HepG2 (cell line): ENCODE data around the gene HMCN2. TPM values are rescaled to one million over a fixed set of nuclear protein-coding genes. Genes with fewer than 3 reads are reported as not detected.
A peak's percentile ranks its signal among the peaks of the same experiment; 100 is the strongest.

ENCODE experiments used
- AKNA ChIP-seq: sonication (generic); formaldehyde crosslinking; IDR thresholded peaks from 2 replicates; pipeline ENCODE4 v1.4.0; 2020; ENCODE audit warnings: missing genetic modification reagents, borderline replicate concordance
- BORCS8-MEF2B ChIP-seq: sonication (generic); formaldehyde crosslinking; IDR thresholded peaks from 2 replicates; pipeline ENCODE4 v1.8.0; 2022; ENCODE audit warnings: mild to moderate bottlenecking, missing genetic modification reagents
- HIVEP1 ChIP-seq: sonication (generic); formaldehyde crosslinking; IDR thresholded peaks from 2 replicates; pipeline ENCODE4 v1.4.0; 2020; ENCODE audit warnings: mild to moderate bottlenecking, missing genetic modification reagents
- HNF4A ChIP-seq: sonication (generic); formaldehyde crosslinking; IDR thresholded peaks from 2 replicates; pipeline ENCODE4 v1.4.0; 2020; ENCODE audit warnings: missing genetic modification reagents
- KDM2A ChIP-seq: sonication (generic); formaldehyde crosslinking; IDR thresholded peaks from 2 replicates; pipeline ENCODE4 v1.4.0; 2020; ENCODE audit warnings: low read depth, missing genetic modification reagents, borderline replicate concordance
- LBX2 ChIP-seq: sonication (generic); formaldehyde crosslinking; IDR thresholded peaks from 2 replicates; pipeline ENCODE4 v1.5.0; 2020; ENCODE audit warnings: missing genetic modification reagents, mild to moderate bottlenecking, borderline replicate concordance
- MYC ChIP-seq: sonication (generic); formaldehyde crosslinking; IDR thresholded peaks from 2 replicates; pipeline ENCODE4 v1.9.0; 2021; ENCODE audit warnings: missing genetic modification reagents, borderline replicate concordance
- SKI ChIP-seq: fragments of 450-650 bp; IDR thresholded peaks from one replicate; pipeline ENCODE4 v1.6.1; 2018; ENCODE audit warnings: mild to moderate bottlenecking; ENCODE audit not compliant: partially characterized antibody
- SOX6 ChIP-seq, 2 experiments: fragments of 450-650 bp in 1 of 2; sonication (generic) in 1 of 2; formaldehyde crosslinking in 1 of 2; IDR thresholded peaks; 2 replicates each; pipeline versions ENCODE4 v1.4.0 to v1.6.1; 2017 to 2020; ENCODE audit warnings: antibody characterized with exemption in 1 of 2, mild to moderate bottlenecking in 1 of 2, missing genetic modification reagents in 1 of 2
- SRSF9 ChIP-seq: fragments of 200-400 bp; formaldehyde crosslinking; IDR thresholded peaks from 2 replicates; pipeline ENCODE4 v1.6.1; 2018; ENCODE audit warnings: borderline replicate concordance, mild to moderate bottlenecking, low read depth, low read length; ENCODE audit not compliant: insufficient read depth, poor library complexity, severe bottlenecking
- ZBTB34 ChIP-seq: sonication (generic); formaldehyde crosslinking; IDR thresholded peaks from 2 replicates; pipeline ENCODE4 v1.8.0; 2022; ENCODE audit warnings: mild to moderate bottlenecking, missing genetic modification reagents
- ZBTB43 ChIP-seq: sonication (generic); formaldehyde crosslinking; conservative IDR thresholded peaks from 2 replicates; pipeline ENCODE4 v1.4.0; 2020; ENCODE audit warnings: missing genetic modification reagents
- ZFY ChIP-seq: sonication (generic); formaldehyde crosslinking; IDR thresholded peaks from 2 replicates; pipeline ENCODE4 v1.4.0; 2020; ENCODE audit warnings: missing genetic modification reagents
- ZNF572 ChIP-seq: sonication (generic); formaldehyde crosslinking; IDR thresholded peaks from 2 replicates; pipeline ENCODE4 v1.5.1; 2020; ENCODE audit warnings: mild to moderate bottlenecking, missing genetic modification reagents
- ZNF574 ChIP-seq: sonication (generic); formaldehyde crosslinking; IDR thresholded peaks from 2 replicates; pipeline ENCODE4 v1.4.0; 2020; ENCODE audit warnings: missing genetic modification reagents
- ZNF773 ChIP-seq: sonication (generic); formaldehyde crosslinking; IDR thresholded peaks from 2 replicates; pipeline ENCODE4 v1.4.0; 2020; ENCODE audit warnings: missing genetic modification reagents, borderline replicate concordance
- polyA plus RNA-seq, 8 experiments: library from polyadenylated mRNA; depleted of rRNA in 3 of 8; stranded (reverse) in 7 of 8; unstranded in 1 of 8; fragments of >200 nt; fragmentation: Illumina TruSeq in 4 of 8; extraction: Trizol in 4 of 8; gene quantifications; 2 replicates each; pipeline versions ENCODE4 v1.2.1 to v1.2.3, GENCODE V29; 2011 to 2016; ENCODE audit warnings: low read depth in 4 of 8, missing spikeins in 1 of 8, mixed read lengths in 1 of 8; ENCODE audit not compliant: insufficient read depth in 1 of 8
- total RNA-seq, 5 experiments: library from RNA; depleted of rRNA; stranded (reverse); fragments of >200 nt; fragmentation: Illumina TruSeq; extraction: Trizol; gene quantifications; 2 replicates each; pipeline ENCODE4 v1.2.3, GENCODE V29; 2016; ENCODE audit warnings: low read depth in 1 of 5

HMCN2 gene
- total and polyA plus RNA-seq, 2 of the 13 experiments (the other 11 are each of a cell fraction or from before 2014, with no cell fraction given): 0.09 TPM; not detected in 1

- TF ChIP-seq ZNF572 (no peak), HIVEP1 (CRISPR knock-in tag) (peak; percentile 48; the same call in 1 of the 2 replicates), SOX6 (IDR thresholded peaks at IDR 0.05) (no peak), SOX6 (CRISPR knock-in tag; IDR thresholded peaks at IDR 0.05) (peak; percentile 45; the same call in 1 of the 2 replicates), ZNF773 (no peak), KDM2A (CRISPR knock-in tag) (peak; percentile 22; the same call in 1 of the 2 replicates), ZFY (CRISPR knock-in tag) (peak; percentile 13; the same call in 1 of the 2 replicates), LBX2 (CRISPR knock-in tag) (no peak), ZBTB34 (CRISPR knock-in tag) (peak; percentile 69; the same call in 1 of the 2 replicates), SKI (peak; percentile 85), SRSF9 (no peak), AKNA (CRISPR knock-in tag) (no peak), ZBTB43 (no peak), BORCS8-MEF2B (CRISPR knock-in tag) (0 out of 2 replicates have a peak, but pooled peaks have one; percentile 50), ZNF574 (CRISPR knock-in tag) (0 out of 2 replicates have a peak, but pooled peaks have one; percentile 19), HNF4A (CRISPR knock-in tag) (peak; percentile 49; the same call in 1 of the 2 replicates), MYC (CRISPR knock-in tag) (peak; percentile 33; the same call in 1 of the 2 replicates)
Observed at GRCh38 chr9:130451509-130452388, 186.2 kb downstream of the HMCN2 start (continued).
